Islet precursor cell (in vitro differentiated cells): ENCODE measurements around the gene DCANP1.
A peak's percentile ranks its signal among the peaks of the same experiment; 100 is the strongest.

Source experiments
- DNase-seq: peaks from one replicate; pipeline ENCODE4 v3.0.0-alpha.2; 2018

Gene DCANP1

GRCh38 chr5:135478938-135479337 lies 31.8 kb upstream of the DCANP1 start:
- DNase-seq: no peak

GRCh38 chr5:135477613-135478066 lies 30.5 kb upstream of the DCANP1 start:
- peak; percentile 48 for DNase-seq

DNA sequence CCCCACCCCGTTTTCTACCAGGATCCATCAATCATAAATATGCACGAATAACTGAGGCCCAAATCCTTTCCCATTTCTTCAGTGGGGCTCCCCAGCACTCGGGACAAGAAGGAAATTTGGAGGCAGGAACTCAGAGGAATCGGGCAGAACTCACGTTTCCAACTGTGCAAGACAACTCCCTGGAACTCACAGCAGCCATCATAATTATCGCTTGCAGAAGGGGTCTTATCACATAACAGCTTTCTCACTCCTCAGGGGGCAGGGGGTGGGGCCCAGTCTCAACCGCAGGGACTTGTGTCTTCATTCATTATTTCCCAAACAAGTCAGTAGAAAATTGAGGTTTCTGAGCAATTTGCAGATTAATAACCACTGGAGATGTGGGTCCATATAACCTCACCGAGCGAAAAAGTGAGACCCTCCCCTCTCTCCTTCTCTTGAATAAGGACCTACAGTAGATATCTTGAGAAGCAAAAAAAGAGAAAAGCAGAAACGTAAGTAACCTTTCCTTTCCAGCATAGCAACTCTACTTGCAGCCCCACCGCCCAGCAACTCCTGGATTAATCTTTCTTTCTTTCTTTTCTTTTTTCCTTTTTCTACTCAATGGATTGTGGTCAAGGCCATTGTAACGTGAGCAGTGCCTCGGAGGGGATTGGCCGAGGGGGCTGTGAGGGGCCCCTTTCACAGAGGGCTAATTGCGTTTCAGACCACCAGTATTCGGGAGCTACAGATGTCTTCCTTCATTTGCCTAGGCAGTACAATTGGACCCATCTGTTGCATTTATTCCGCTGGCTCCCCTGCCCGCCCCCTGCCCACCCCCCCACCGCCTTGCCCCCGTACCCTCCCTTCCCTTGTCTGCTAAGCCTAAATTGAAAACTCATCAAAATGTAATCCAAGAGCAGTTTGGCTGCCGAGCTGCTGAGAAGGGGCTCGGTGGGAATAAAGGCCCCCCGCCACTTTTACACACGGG lies 29.8 kb upstream of the DCANP1 start:
- DNase-seq: peak; percentile 18

DNA sequence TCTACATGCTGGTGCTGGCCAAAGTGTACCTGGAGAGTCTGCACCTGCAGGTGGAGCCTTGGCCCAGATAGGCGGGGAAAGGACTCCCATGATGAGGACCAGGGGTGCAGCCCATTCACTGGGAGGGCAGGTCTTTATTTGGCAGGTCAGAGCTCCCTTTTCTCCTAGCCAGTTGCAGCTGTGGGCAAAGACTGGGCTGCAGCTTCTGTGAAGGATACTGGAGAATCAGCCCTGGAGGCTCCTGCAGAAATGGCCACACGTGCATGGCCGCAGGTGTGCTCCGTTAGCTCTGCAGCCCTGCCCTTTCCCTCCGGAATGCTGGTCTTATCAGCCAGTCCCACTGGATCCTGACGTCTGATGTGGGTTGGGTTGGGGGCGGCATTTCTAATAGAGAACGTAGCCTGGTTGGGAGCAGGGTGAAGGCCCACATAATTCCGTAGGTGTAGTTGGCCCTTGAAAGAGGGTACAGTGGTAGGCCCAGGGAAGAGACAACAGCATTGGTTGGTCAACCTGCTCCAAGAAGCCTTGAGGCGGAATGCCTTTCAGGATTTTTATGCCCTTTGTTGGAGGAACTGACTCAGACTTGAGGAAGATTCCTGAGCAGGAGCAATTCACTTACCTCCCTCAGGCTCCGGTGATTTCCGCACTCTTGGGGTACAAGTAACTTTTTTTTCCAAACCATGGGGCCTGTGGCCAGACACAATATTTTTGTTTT lies 27.0 kb upstream of the DCANP1 start:
- peak; percentile 71 for DNase-seq

DNA sequence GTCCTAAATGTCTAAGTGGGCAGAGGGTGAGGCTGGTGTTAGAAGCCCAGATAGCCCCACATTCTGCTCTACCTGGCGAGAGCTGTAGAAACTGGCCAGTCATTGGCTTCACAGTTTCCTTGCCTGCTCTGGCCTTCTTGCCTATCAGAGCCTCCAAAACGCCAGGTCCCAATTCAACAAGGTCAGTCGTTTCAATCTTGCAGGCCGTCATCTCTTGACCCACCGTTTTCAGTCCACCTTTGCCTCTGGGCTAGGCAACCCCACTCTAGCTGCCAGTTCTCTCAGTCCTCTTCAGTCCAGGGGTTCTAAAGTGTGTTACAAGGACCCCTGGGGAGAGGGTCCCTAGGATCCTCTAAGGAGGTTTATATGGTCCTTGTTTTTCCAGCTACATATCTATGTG lies 25.0 kb upstream of the DCANP1 start:
- DNase-seq: no peak

GRCh38 chr5:135471726-135472125 lies 24.6 kb upstream of the DCANP1 start:
- DNase-seq: no peak

DNA sequence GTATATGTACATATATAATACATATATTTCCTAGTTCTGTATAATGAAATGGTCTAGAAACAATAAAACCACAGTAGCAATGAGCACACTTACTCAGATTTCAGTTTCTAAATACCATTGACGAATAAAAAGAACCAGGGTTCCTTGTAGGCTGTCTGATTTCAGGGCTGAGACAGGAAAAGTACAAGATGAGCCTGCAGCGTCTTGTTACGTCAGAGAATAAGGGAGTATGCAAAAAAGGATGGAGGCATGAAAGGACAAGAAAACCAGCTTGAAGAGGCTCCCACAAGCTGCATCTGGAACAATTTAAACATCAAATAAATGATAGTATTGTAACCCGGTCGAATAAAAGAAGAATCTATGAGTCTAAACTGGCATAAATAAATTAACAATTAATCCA lies 22.8 kb upstream of the DCANP1 start:
- no peak for DNase-seq

DNA sequence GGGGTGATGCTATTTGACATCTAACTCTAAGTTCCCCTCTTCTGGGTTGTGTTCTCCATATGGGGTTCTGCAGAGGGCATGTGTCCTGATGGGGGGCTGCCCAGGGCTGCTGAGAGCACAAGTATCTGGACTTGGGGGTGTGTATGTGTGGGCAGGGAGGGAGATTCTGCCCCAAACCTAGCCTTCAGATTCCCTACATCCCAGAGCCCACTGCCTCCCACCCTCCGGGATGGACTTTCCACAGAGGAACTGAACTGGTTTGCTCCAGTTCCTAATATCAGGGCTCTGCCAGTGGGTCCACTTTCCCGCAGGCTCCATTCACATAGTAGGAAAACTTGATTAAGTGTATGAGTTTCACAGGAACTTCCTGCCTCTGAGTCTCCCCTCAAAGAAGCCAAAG lies 21.4 kb upstream of the DCANP1 start:
- DNase-seq: no peak

DNA sequence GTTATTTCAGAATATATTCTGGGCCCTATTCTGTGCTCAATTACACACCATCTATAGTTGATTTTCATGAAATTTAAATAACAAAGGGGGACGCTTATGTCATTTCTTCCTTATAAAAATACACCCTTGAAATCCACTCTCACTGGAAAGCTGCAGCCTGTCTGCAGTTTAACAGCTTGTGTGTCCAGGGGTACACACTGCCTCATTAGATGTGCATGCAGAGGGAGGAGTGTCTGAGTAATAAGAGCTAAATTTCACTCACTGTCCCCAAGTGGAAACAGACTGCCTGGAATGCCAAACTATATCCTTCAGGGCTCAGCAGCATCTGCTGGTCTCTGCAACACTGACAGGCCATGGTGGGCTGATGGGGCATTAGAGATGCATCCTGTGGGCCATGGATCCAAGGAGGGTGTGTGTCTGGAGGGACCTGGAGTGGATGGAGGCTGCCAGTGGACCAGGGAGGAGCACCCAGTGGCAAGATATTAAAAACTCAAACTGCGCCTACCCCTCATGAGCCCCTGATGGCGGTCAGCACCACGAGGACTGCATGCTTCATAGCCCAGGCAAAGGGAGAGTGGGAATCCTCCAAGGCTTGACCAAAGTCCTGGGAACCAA lies 20.8 kb upstream of the DCANP1 start:
- DNase-seq: no peak

- no peak for DNase-seq
Measured at GRCh38 chr5:135467051-135467625, 20.0 kb upstream of the DCANP1 start.

DNA sequence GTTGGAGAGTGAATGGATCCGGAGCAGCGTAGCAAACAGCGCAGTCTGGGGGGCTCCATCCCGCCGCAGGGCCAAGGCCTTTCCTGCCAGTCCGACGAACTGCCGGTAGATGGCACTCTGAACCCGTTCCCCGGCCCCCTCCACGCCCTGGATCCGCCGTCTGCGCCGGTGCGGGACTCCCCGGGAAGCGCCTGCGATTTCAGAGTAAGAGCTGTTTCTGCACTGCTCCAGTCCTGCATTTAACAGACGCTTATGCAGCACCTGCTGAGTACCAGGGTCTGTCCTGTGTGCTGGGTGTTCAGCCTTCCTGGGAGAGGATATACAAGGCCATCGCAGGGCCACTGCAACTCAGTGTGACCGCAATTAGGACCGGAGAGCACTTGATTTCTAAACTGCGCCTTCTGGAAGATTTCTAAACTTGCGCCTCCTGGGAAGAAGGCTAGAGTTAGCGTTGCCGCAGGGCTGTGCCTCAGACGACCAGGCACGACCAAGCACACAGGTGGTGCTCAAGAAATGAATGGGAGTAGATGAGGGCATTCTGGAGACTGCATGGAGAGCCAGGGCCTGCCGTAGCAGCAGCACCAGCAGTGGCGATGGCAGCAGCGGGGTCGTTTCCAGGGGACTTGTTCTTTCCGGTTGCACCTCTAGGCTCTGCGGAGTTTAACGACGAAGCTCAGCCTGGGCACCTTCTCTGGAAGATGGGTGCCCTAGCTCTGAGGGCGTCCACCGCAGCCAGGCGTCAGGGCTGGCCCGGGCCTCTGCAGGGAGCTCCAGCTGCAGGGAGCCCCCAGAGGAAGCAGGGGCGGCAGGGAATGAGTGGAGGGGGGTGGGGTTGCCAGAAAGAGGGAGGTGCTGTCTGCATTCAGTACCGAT lies 19.3 kb upstream of the DCANP1 start:
- DNase-seq: peak; percentile 91

- no peak for DNase-seq
Measured at GRCh38 chr5:135465391-135466122, 18.4 kb upstream of the DCANP1 start.

DNA sequence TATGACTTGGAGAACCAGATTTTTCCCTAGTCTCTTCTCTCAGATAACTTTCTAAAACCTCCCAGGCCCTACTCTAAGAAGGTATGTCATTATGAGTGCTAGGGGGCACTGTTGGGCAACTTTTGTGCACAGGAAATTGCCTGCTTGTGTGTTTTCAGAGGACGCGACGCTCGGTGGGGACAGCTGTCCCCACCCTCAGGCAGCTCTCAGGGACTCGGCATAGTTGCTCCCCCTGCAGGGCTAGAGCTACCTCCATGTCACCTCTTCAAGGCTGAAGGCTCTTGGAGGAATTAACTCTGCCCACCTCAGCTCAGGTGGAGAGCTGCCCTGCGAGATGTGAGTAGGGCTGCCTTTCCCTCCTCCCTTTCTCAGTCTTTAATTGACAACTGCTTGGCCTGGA lies 15.2 kb upstream of the DCANP1 start:
- peak; percentile 91 for DNase-seq

DNA sequence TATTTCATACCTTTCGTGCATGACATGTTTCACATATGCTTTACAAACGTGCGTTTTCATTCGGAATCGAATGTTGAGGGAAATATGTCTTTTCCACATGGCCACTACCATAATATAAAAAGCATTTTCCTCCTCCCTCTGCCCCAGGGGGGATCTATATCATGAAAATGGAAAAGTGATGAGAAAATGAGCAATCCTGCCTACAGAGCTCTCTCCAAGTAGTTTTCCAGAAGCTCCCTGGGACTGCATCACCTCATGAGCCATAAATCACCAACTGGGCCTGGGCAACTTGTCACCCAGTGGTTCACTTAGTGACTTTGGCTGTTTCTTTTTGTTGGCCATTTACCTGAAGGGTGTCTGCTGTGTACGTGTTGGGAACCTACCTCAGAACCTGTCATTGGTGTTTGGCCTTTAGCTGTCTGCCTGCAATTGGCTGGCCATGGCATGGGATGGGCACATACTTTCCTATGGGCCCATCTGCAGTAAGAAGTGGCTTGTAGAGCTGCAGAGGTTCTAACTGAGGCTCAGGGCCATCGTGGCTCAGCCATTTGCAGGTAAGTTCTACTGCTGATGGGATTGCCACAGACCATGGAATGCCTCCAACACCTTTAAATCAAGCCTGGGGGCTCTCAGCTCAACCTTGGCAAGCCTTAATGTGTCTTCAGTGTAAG lies 14.5 kb upstream of the DCANP1 start:
- no peak for DNase-seq

GRCh38 chr5:135460246-135461033 lies 13.3 kb upstream of the DCANP1 start:
- no peak for DNase-seq

DNA sequence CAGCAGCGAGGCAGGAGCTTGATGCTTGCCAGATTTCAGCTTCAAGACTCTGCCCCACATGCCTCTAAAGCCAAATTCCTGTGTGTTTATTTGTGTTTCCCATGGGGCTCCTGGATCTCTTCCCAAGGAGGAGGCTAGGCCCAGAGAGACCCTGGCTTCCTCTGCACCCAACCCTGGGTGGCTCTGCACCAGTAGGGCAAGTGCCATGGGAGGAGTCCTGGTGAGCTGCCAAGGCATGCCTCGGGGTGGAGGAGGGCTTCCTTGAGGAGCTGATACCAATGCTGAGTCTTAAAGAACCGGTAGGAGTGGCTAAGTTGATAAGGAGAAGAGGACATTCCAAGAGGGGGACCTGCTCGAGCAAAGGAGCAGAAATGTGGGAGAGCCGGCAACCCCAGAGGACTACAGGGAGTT lies 11.8 kb upstream of the DCANP1 start:
- DNase-seq: no peak

- DNase-seq: no peak
Measured at GRCh38 chr5:135458356-135458755, 11.2 kb upstream of the DCANP1 start.

GRCh38 chr5:135457424-135458071 lies 10.4 kb upstream of the DCANP1 start:
- DNase-seq: peak; percentile 82
